ENCODE data around the gene FBXW8. TPM values are rescaled to one million over a fixed set of nuclear protein-coding genes. Genes with fewer than 3 reads are reported as not detected.

FBXW8 gene
- total RNA-seq, 2 donors from 2014 or later: 12.6 to 25.0 TPM

GRCh38 chr12:117032593-117033381 is 122.0 kb downstream of the FBXW8 start:
- ATAC-seq (ENCODE audit: insufficient number of reproducible peaks, low FRiP score, low read depth) (no peak), DNase-seq (ENCODE audit: low spot score) (no peak)
- no peaks in the 10 kb centered on the region for H3K9me3 ChIP-seq
- no peak for TF ChIP-seq CTCF (IDR thresholded peaks at IDR 0.05)
- H3K27ac ChIP-seq: no peak overlapping the region
- no peaks in the 10 kb centered on the region for H3K4me1 ChIP-seq (ENCODE audit: control insufficient read depth in 1 of 2, low read depth in 2 of 2)
- H3K36me3 ChIP-seq: peaks cover 12% of the 10 kb centered on the region
- no peaks in the 10 kb centered on the region for H3K27me3 ChIP-seq (replicated peaks; ENCODE audit: insufficient read depth)
- H3K4me3 ChIP-seq: no peak overlapping the region

GRCh38 chr12:117033382-117034221 is 122.9 kb downstream of the FBXW8 start:
- no peak for TF ChIP-seq CTCF (IDR thresholded peaks at IDR 0.05)
- ATAC-seq (ENCODE audit: insufficient number of reproducible peaks, low FRiP score, low read depth): no peak
- Histone ChIP-seq H3K4me3 (no peak overlapping the region), H3K4me1 (ENCODE audit: control insufficient read depth in 1 of 2, low read depth in 2 of 2) (no peaks in the 10 kb centered on the region), H3K27me3 (replicated peaks; ENCODE audit: insufficient read depth) (no peaks in the 10 kb centered on the region), H3K27ac (no peak overlapping the region), H3K36me3 (peaks cover 5% of the 10 kb centered on the region), H3K9me3 (no peaks in the 10 kb centered on the region)
- no peak for DNase-seq (ENCODE audit: low spot score)

- H3K27me3 ChIP-seq (replicated peaks; ENCODE audit: insufficient read depth): no peaks in the 10 kb centered on the region
- DNase-seq (ENCODE audit: low spot score) (no peak), ATAC-seq (ENCODE audit: insufficient number of reproducible peaks, low FRiP score, low read depth) (no peak)
- no peak overlapping the region for H3K4me3 ChIP-seq
- no peak for TF ChIP-seq CTCF (IDR thresholded peaks at IDR 0.05)
- H3K4me1 ChIP-seq (ENCODE audit: control insufficient read depth in 1 of 2, low read depth in 2 of 2): no peaks in the 10 kb centered on the region
- H3K27ac ChIP-seq: no peak overlapping the region
- no peaks in the 10 kb centered on the region for H3K36me3 ChIP-seq
- no peaks in the 10 kb centered on the region for H3K9me3 ChIP-seq
These were observed 123.5 kb downstream of the FBXW8 start for GRCh38 chr12:117034249-117034648.

GRCh38 chr12:117034701-117035151 is 124.0 kb downstream of the FBXW8 start:
- H3K9me3 ChIP-seq: no peaks in the 10 kb centered on the region
- ATAC-seq (ENCODE audit: insufficient number of reproducible peaks, low FRiP score, low read depth) (no peak), DNase-seq (ENCODE audit: low spot score) (no peak)
- TF ChIP-seq CTCF (IDR thresholded peaks at IDR 0.05): no peak
- H3K27me3 ChIP-seq (replicated peaks; ENCODE audit: insufficient read depth): no peaks in the 10 kb centered on the region
- H3K27ac ChIP-seq: no peak overlapping the region
- H3K4me1 ChIP-seq (ENCODE audit: control insufficient read depth in 1 of 2, low read depth in 2 of 2): no peaks in the 10 kb centered on the region
- H3K4me3 ChIP-seq: no peak overlapping the region
- no peaks in the 10 kb centered on the region for H3K36me3 ChIP-seq

- H3K27ac ChIP-seq: no peak overlapping the region
- no peaks in the 10 kb centered on the region for H3K27me3 ChIP-seq (replicated peaks; ENCODE audit: insufficient read depth)
- no peak overlapping the region for H3K4me3 ChIP-seq
- ATAC-seq (ENCODE audit: insufficient number of reproducible peaks, low FRiP score, low read depth) (no peak), DNase-seq (ENCODE audit: low spot score) (no peak)
- no peaks in the 10 kb centered on the region for H3K9me3 ChIP-seq
- H3K36me3 ChIP-seq: no peaks in the 10 kb centered on the region
- no peak for TF ChIP-seq CTCF (IDR thresholded peaks at IDR 0.05)
- H3K4me1 ChIP-seq (ENCODE audit: control insufficient read depth in 1 of 2, low read depth in 2 of 2): no peaks in the 10 kb centered on the region
These were observed 124.5 kb downstream of the FBXW8 start for GRCh38 chr12:117035287-117035686.

Data from thoracic aorta (tissue), 2 donors.